Measurements from ENCODE around the gene PDZD7. TPM values are rescaled to one million over a fixed set of nuclear protein-coding genes. Genes with fewer than 3 reads are reported as not detected.
A peak's percentile ranks its signal among the peaks of the same experiment; 100 is the strongest.

PDZD7 gene
- total and polyA plus RNA-seq, 9 of the 15 experiments (the other 6 are each of a cell fraction or from before 2014, with no cell fraction given): 0.04 to 0.24 (median 0.08) TPM; not detected in 3

DNA sequence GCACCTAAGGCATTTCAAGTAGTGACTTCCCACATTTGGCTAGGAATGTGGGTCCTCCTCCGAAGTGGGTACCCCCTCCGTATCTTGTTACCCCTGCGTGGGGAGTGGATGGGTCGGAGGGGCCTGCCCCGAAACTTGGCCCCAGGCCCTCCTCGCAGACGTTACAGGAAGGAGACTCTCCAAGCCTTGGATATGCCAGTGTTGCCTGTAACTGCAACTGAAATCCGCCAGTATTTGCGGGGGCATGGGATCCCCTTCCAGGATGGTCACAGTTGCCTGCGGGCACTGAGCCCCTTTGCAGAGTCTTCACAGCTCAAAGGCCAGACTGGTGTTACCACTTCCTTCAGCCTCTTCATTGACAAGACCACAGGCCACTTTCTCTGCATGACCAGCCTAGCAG is 42.8 kb downstream of the PDZD7 start:
- Histone ChIP-seq H3K27ac (ENCODE audit: extremely low read depth, low read depth, low read length) (peak overlapping the region; percentile 87), H4K20me1 (replicated peaks; ENCODE audit: control insufficient read depth, insufficient read depth, low read length) (peaks cover 6% of the 10 kb centered on the region; the same call in 1 of the 2 replicates), H3K4me2 (ENCODE audit: insufficient read depth, low read length) (peak overlapping the region; percentile 97), H2AFZ (ENCODE audit: low read depth, low read length) (no peak overlapping the region), H3K9ac (ENCODE audit: insufficient read depth in 1 of 2, low read depth in 2 of 2, low read length in 2 of 2) (peak overlapping the region; percentile 95 to 99), H3K27me3 (ENCODE audit: control insufficient read depth in 2 of 2, insufficient read depth in 2 of 2, low read length in 2 of 2) (no peaks in the 10 kb centered on the region), H3K9me1 (ENCODE audit: control insufficient read depth, insufficient read depth, low read length) (no peaks in the 10 kb centered on the region), H3K4me3 (peak overlapping the region; percentile 95), H3K4me1 (replicated peaks in 1 of 2; ENCODE audit: control insufficient read depth in 2 of 2, insufficient read depth in 2 of 2, low read length in 2 of 2) (peaks cover 16 to 21% of the 10 kb centered on the region in 2 experiments; a peak in 4 of 5 replicates), H3K79me2 (ENCODE audit: control insufficient read depth, insufficient read depth, low read length) (peaks cover 59% of the 10 kb centered on the region), H3K36me3 (ENCODE audit: control insufficient read depth, insufficient read depth, low read length) (peaks cover 57% of the 10 kb centered on the region; the same call in 2 of the 3 replicates), H3K9me3 (replicated peaks; ENCODE audit: control insufficient read depth, insufficient read depth, low read depth, low read length) (no peaks in the 10 kb centered on the region)
- 15% methylated on average over 7 of the region's 10 CpGs for WGBS (ENCODE audit: insufficient coverage, low coverage, missing lambda C conversion rate)
- ChIA-PET CTCF (ENCODE audit: low intra/inter-chr PET ratio) (no interaction called here), POLR2A (interaction anchor here (1.3 kb wide), 1 partner anchor 10 kb away, joined by 4 read pairs; no protein-coding TSS in a partner anchor)
- DNase-seq (ENCODE audit: extremely low read depth in 1 of 4, low spot score in 3 of 4) (no peak), ATAC-seq (no peak), FAIRE-seq (peak; percentile 56)
- intact Hi-C loops (cut with micrococcal nuclease): no loop called here
- TF ChIP-seq FOXP4 (CRISPR knock-in tag; IDR thresholded peaks at IDR 0.05; ENCODE audit: borderline replicate concordance) (no peak), XRCC5 (IDR thresholded peaks at IDR 0.05; ENCODE audit: low read depth, low read length) (no peak), MYC (IDR thresholded peaks at IDR 0.05; ENCODE audit: low read depth, low read length) (no peak), MYC (CRISPR knock-in tag; IDR thresholded peaks at IDR 0.05; ENCODE audit: borderline replicate concordance, low read depth) (no peak), RNF2 (IDR thresholded peaks at IDR 0.05) (no peak), STAT5B (CRISPR knock-in tag; IDR thresholded peaks at IDR 0.05) (no peak), ZNF592 (IDR thresholded peaks at IDR 0.05) (no peak), RBM39 (optimal IDR thresholded peaks at IDR 0.05; ENCODE audit: low read depth, low read length) (no peak), NUFIP1 (IDR thresholded peaks at IDR 0.05; ENCODE audit: partially characterized antibody) (no peak), RCOR1 (IDR thresholded peaks at IDR 0.05; ENCODE audit: borderline replicate concordance in 1 of 2, low read depth in 2 of 2, low read length in 2 of 2) (no peak), ARHGAP35 (IDR thresholded peaks at IDR 0.05; ENCODE audit: partially characterized antibody) (no peak)
- BruUV-seq (replicated peaks): no TSS peak
- in situ Hi-C loops (cut with MboI): loop anchor here (25.0 kb wide), 1 partner anchor 1049 kb away; no protein-coding TSS in a partner anchor
